GM23338 (cell line): ENCODE measurements around the gene ARHGEF28. TPM values are rescaled to one million over a fixed set of nuclear protein-coding genes. Genes with fewer than 3 reads are reported as not detected.

Source experiments
- ATAC-seq: fragments of 200-7000 bp; cut with Tn5 transposase; 3 replicates; pipeline ENCODE4 v1.9.1; 2020
- DNase-seq: peaks from one replicate; pipeline ENCODE4 v3.0.0-alpha.2; 2015; ENCODE audit warnings: low spot score
- H2AFZ ChIP-seq: fragments of 200-600 bp; sonication (generic); 2 replicates; pipeline ENCODE4 v1.8.0; 2016; ENCODE audit warnings: antibody characterized with exemption, mild to moderate bottlenecking, moderate library complexity
- H3F3A ChIP-seq: fragments of 200-600 bp; sonication (generic); replicated peaks from 2 replicates; pipeline ENCODE4 v1.8.0; 2017; ENCODE audit warnings: antibody characterized with exemption, mixed run types, low read depth
- H3K27ac ChIP-seq: fragments of 200-600 bp; sonication (generic); 2 replicates; pipeline ENCODE4 v1.6.1; 2016; ENCODE audit warnings: low read depth
- H3K27me3 ChIP-seq: fragments of 200-600 bp; sonication (generic); 2 replicates; pipeline ENCODE4 v1.8.0; 2016; ENCODE audit warnings: mild to moderate bottlenecking, mixed run types, moderate library complexity; ENCODE audit not compliant: insufficient read depth
- H3K36me3 ChIP-seq: fragments of 200-600 bp; sonication (generic); 2 replicates; pipeline ENCODE4 v1.8.0; 2016; ENCODE audit warnings: mild to moderate bottlenecking; ENCODE audit not compliant: insufficient read depth
- H3K4me1 ChIP-seq: fragments of 200-600 bp; sonication (generic); 2 replicates; pipeline ENCODE4 v1.8.0; 2016; ENCODE audit warnings: mild to moderate bottlenecking, moderate library complexity; ENCODE audit not compliant: insufficient read depth
- H3K4me2 ChIP-seq: fragments of 200-600 bp; sonication (generic); 2 replicates; pipeline ENCODE4 v1.7.1; 2017; ENCODE audit warnings: mixed run types
- H3K4me3 ChIP-seq: fragments of 200-600 bp; sonication (generic); 2 replicates; pipeline ENCODE4 v1.6.1; 2016; ENCODE audit warnings: mixed run types
- H3K79me2 ChIP-seq: fragments of 200-600 bp; sonication (generic); replicated peaks from 2 replicates; pipeline ENCODE4 v1.8.0; 2017; ENCODE audit warnings: mild to moderate bottlenecking; ENCODE audit not compliant: insufficient read depth
- H3K9me2 ChIP-seq: fragments of 200-600 bp; sonication (generic); 2 replicates; pipeline ENCODE4 v1.8.0; 2017; ENCODE audit not compliant: insufficient read depth
- H4K20me1 ChIP-seq: fragments of 200-600 bp; sonication (generic); replicated peaks from 2 replicates; pipeline ENCODE4 v1.8.0; 2017; ENCODE audit warnings: mild to moderate bottlenecking; ENCODE audit not compliant: insufficient read depth
- H3K27ac Mint-ChIP-seq: 2 replicates; pipeline ENCODE4 v1.8.0; 2020; ENCODE audit warnings: inconsistent platforms, mild to moderate bottlenecking, moderate library complexity, mixed read lengths
- H3K27me3 Mint-ChIP-seq: 3 replicates; pipeline ENCODE4 v1.8.0; 2022; ENCODE audit warnings: low read depth, mild to moderate bottlenecking, moderate library complexity, mixed read lengths, inconsistent platforms; ENCODE audit not compliant: insufficient read depth, poor library complexity
- H3K36me3 Mint-ChIP-seq: 3 replicates; pipeline ENCODE4 v1.8.0; 2021; ENCODE audit warnings: low read depth, mild to moderate bottlenecking, inconsistent platforms, moderate library complexity, mixed read lengths
- H3K4me1 Mint-ChIP-seq: 3 replicates; pipeline ENCODE4 v1.8.0; 2020; ENCODE audit warnings: mild to moderate bottlenecking, inconsistent platforms, mixed read lengths
- H3K4me3 Mint-ChIP-seq: 3 replicates; pipeline ENCODE4 v1.8.0; 2021; ENCODE audit warnings: moderate library complexity, mild to moderate bottlenecking, inconsistent platforms, mixed read lengths
- H3K9me3 Mint-ChIP-seq: 3 replicates; pipeline ENCODE4 v1.8.0; 2020; ENCODE audit warnings: moderate library complexity, mild to moderate bottlenecking, inconsistent platforms, mixed read lengths
- CREB1 ChIP-seq: fragments of 250-450 bp; sonication (Bioruptor Pico); IDR thresholded peaks from 2 replicates; pipeline ENCODE4 v1.5.0; 2020; ENCODE audit warnings: low read depth, mild to moderate bottlenecking, moderate library complexity
- ETS1 ChIP-seq: IDR thresholded peaks from 2 replicates; pipeline ENCODE4 v1.6.1; 2016; ENCODE audit warnings: antibody characterized with exemption
- EZH2 ChIP-seq: fragments of 200-600 bp; sonication (generic); IDR thresholded peaks from one replicate; pipeline ENCODE4 v1.8.0; 2017; ENCODE audit warnings: antibody characterized with exemption, mild to moderate bottlenecking, low read depth; ENCODE audit not compliant: unreplicated experiment
- EZH2phosphoT487 ChIP-seq: fragments of 200-600 bp; sonication (generic); IDR thresholded peaks from one replicate; pipeline ENCODE4 v1.8.1; 2018; ENCODE audit warnings: antibody characterized with exemption; ENCODE audit not compliant: unreplicated experiment
- JUNB ChIP-seq: IDR thresholded peaks from one replicate; pipeline ENCODE4 v1.6.1; 2016; ENCODE audit warnings: antibody characterized with exemption; ENCODE audit not compliant: unreplicated experiment
- NANOG ChIP-seq: IDR thresholded peaks from 2 replicates; pipeline ENCODE4 v1.6.1; 2016; ENCODE audit warnings: antibody characterized with exemption, borderline replicate concordance
- POLR2AphosphoS5 ChIP-seq: IDR thresholded peaks from 2 replicates; pipeline ENCODE4 v1.6.1; 2016; ENCODE audit warnings: antibody characterized with exemption, low read depth
- STAT1 ChIP-seq: IDR thresholded peaks from one replicate; pipeline ENCODE4 v1.6.1; 2016; ENCODE audit warnings: antibody characterized with exemption; ENCODE audit not compliant: unreplicated experiment
- ZNF114 ChIP-seq: fragments of 250-450 bp; sonication (Bioruptor Pico); IDR thresholded peaks from 2 replicates; pipeline ENCODE4 v1.5.0; 2020; ENCODE audit warnings: mild to moderate bottlenecking, moderate library complexity
- ZNF331 ChIP-seq: fragments of 250-450 bp; sonication (Bioruptor Pico); IDR thresholded peaks from 2 replicates; pipeline ENCODE4 v1.5.0; 2020; ENCODE audit warnings: low read depth, mild to moderate bottlenecking, moderate library complexity
- ZNF462 ChIP-seq: fragments of 250-450 bp; sonication (Bioruptor Pico); IDR thresholded peaks from 2 replicates; pipeline ENCODE4 v1.5.0; 2020; ENCODE audit warnings: mild to moderate bottlenecking, moderate library complexity
- polyA plus RNA-seq: library from polyadenylated mRNA; unstranded; fragments of >200 nt; fragmentation: Nextera tagmentation; extraction: Ambion mirVana; gene quantifications from 2 replicates; pipeline ENCODE4 v1.2.1, GENCODE V29; 2016
- total RNA-seq: library from RNA; depleted of rRNA; stranded (reverse); fragments of >200 nt; shearing (Covaris generic); gene quantifications from 2 replicates; pipeline ENCODE4 v1.2.3, GENCODE V29; 2014
- TF ChIP-seq, protein P1 (sequence below): IDR thresholded peaks from one replicate; pipeline ENCODE4 v1.6.1; 2018; ENCODE audit warnings: antibody characterized with exemption; ENCODE audit not compliant: unreplicated experiment
- TF ChIP-seq, protein P2 (sequence below), 2 experiments: fragments of 200-600 bp in 1 of 2; sonication (generic) in 1 of 2; conservative IDR thresholded peaks; 2 replicates each; pipeline versions ENCODE4 v1.5.1 to v1.6.1; 2016 to 2017; ENCODE audit warnings: antibody characterized with exemption in 2 of 2, low read depth in 2 of 2, mild to moderate bottlenecking in 2 of 2, moderate library complexity in 1 of 2

The ARHGEF28 gene
- total and polyA plus RNA-seq, 2 experiments from 2014 or later = 0.39 to 1.0 TPM

DNA sequence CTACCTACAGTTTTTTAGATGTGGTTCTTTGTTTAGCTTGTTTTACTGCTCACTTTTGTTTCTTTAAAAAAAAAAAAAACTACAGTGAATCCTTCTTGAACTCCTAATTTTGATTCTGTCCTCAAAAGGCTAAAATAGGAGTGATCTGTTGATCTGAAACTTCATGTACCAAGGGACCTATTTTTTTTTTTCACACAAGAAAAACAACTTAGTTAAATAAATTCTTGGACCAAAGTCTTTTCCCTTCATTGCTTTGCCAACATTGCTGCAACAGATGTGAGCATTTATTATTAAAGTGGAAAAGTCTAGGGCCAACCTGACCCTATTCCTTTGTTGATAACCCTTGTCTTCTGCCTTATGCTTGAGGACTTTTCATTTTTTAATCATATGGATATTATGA lies 236.8 kb downstream of the ARHGEF28 start (continued):
- TF ChIP-seq ZNF462 (CRISPR knock-in tag) (no peak), EZH2 (no peak), NANOG (no peak), POLR2AphosphoS5 (no peak), CREB1 (no peak)

GRCh38 chr5:73863876-73864275 lies 237.9 kb downstream of the ARHGEF28 start:
- no peak for ATAC-seq
- Mint-ChIP-seq H3K36me3 (no peaks in the 10 kb centered on the region), H3K9me3 (no peaks in the 10 kb centered on the region; the same call in 2 of the 3 replicates)
- TF ChIP-seq ZNF114 (CRISPR knock-in tag) (no peak), STAT1 (no peak), JUNB (no peak), ETS1 (no peak), CREB1 (no peak), EZH2phosphoT487 (no peak), EZH2 (no peak), POLR2AphosphoS5 (no peak), ZNF331 (no peak), NANOG (no peak)
- TF ChIP-seq, protein P1, sequence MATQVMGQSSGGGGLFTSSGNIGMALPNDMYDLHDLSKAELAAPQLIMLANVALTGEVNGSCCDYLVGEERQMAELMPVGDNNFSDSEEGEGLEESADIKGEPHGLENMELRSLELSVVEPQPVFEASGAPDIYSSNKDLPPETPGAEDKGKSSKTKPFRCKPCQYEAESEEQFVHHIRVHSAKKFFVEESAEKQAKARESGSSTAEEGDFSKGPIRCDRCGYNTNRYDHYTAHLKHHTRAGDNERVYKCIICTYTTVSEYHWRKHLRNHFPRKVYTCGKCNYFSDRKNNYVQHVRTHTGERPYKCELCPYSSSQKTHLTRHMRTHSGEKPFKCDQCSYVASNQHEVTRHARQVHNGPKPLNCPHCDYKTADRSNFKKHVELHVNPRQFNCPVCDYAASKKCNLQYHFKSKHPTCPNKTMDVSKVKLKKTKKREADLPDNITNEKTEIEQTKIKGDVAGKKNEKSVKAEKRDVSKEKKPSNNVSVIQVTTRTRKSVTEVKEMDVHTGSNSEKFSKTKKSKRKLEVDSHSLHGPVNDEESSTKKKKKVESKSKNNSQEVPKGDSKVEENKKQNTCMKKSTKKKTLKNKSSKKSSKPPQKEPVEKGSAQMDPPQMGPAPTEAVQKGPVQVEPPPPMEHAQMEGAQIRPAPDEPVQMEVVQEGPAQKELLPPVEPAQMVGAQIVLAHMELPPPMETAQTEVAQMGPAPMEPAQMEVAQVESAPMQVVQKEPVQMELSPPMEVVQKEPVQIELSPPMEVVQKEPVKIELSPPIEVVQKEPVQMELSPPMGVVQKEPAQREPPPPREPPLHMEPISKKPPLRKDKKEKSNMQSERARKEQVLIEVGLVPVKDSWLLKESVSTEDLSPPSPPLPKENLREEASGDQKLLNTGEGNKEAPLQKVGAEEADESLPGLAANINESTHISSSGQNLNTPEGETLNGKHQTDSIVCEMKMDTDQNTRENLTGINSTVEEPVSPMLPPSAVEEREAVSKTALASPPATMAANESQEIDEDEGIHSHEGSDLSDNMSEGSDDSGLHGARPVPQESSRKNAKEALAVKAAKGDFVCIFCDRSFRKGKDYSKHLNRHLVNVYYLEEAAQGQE = no peak
- TF ChIP-seq, protein P2, sequence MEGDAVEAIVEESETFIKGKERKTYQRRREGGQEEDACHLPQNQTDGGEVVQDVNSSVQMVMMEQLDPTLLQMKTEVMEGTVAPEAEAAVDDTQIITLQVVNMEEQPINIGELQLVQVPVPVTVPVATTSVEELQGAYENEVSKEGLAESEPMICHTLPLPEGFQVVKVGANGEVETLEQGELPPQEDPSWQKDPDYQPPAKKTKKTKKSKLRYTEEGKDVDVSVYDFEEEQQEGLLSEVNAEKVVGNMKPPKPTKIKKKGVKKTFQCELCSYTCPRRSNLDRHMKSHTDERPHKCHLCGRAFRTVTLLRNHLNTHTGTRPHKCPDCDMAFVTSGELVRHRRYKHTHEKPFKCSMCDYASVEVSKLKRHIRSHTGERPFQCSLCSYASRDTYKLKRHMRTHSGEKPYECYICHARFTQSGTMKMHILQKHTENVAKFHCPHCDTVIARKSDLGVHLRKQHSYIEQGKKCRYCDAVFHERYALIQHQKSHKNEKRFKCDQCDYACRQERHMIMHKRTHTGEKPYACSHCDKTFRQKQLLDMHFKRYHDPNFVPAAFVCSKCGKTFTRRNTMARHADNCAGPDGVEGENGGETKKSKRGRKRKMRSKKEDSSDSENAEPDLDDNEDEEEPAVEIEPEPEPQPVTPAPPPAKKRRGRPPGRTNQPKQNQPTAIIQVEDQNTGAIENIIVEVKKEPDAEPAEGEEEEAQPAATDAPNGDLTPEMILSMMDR (conservative IDR thresholded peaks at IDR 0.05; ENCODE audit: low read depth in 2 of 2) = no peak

More at GRCh38 chr5:73863876-73864275, 237.9 kb downstream of the ARHGEF28 start:
- no peaks in the 10 kb centered on the region for H3K27me3 ChIP-seq
- no peak overlapping the region for H3K4me3 ChIP-seq
- no peak overlapping the region for H3K4me2 ChIP-seq
- H2AFZ ChIP-seq = no peak overlapping the region
- no peaks in the 10 kb centered on the region; the same call in 2 of the 3 replicates for H3K4me1 Mint-ChIP-seq
- no peak overlapping the region for H3K27ac Mint-ChIP-seq
- no peak overlapping the region for H3K27ac ChIP-seq
- no peaks in the 10 kb centered on the region for H3F3A ChIP-seq
- no peaks in the 10 kb centered on the region for H3K36me3 ChIP-seq
- H3K4me1 ChIP-seq = no peaks in the 10 kb centered on the region
- no peaks in the 10 kb centered on the region for H4K20me1 ChIP-seq
- no peaks in the 10 kb centered on the region for H3K9me2 ChIP-seq
- no peak for DNase-seq
- no peak overlapping the region for H3K4me3 Mint-ChIP-seq
- no peaks in the 10 kb centered on the region for H3K79me2 ChIP-seq
- peaks cover 2% of the 10 kb centered on the region for H3K27me3 Mint-ChIP-seq
